Esophagus squamous epithelium (tissue), 4 donors: ENCODE measurements around the gene MAP4K3.

Experiments
- CTCF ChIP-seq, 6 experiments: fragments of 450-650 bp in 4 of 6; fragments of 200-600 bp in 2 of 6; sonication (generic) in 2 of 6; IDR thresholded peaks; one replicate each; pipeline ENCODE4 v1.5.1; 2016 to 2019; ENCODE audit warnings: antibody characterized with exemption in 6 of 6, mild to moderate bottlenecking in 4 of 6, moderate library complexity in 4 of 6
- POLR2A ChIP-seq, 4 donors: fragments of 450-650 bp; IDR thresholded peaks; one replicate each; pipeline ENCODE4 v1.6.1; 2017; ENCODE audit warnings: antibody characterized with exemption in 4 of 4, mild to moderate bottlenecking in 4 of 4, moderate library complexity in 3 of 4

- TF ChIP-seq CTCF (IDR thresholded peaks at IDR 0.05) (no peak), POLR2A (IDR thresholded peaks at IDR 0.05) (no peak)
These were observed 77.5 kb downstream of the MAP4K3 start for GRCh38 chr2:39359453-39360038.
